B cell (primary cell): ENCODE measurements around the gene HDAC6. TPM values are rescaled to one million over a fixed set of nuclear protein-coding genes. Genes with fewer than 3 reads are reported as not detected.

Source experiments
- ATAC-seq: fragments of 200-7000 bp; cut with Tn5 transposase; one replicate; pipeline ENCODE4 v1.10.0; 2021; ENCODE audit warnings: low read depth, mild to moderate bottlenecking, moderate number of reproducible peaks, moderate library complexity
- CTCF ChIA-PET: fragments of 350-600 bp; sonication (Branson Sonifier 250); formaldehyde crosslinking; loops from one replicate; lab custom pipeline; 2021; ENCODE audit warnings: antibody characterized with exemption, inconsistent platforms; lab: Charles Lee
- POLR2A ChIA-PET: fragments of 350-600 bp; sonication (Branson Sonifier 250); formaldehyde crosslinking; loops from one replicate; lab custom pipeline; 2021; ENCODE audit warnings: antibody characterized with exemption; lab: Charles Lee
- DNase-seq: peaks from one replicate; pipeline ENCODE4 v3.0.0; 2013
- H2AFZ ChIP-seq: 2 replicates; pipeline ENCODE4 v1.6.1; 2012; ENCODE audit warnings: mild to moderate bottlenecking, low read depth, low read length; ENCODE audit not compliant: insufficient read depth, poor library complexity, severe bottlenecking
- H3K27ac ChIP-seq, 2 donors: 1 replicate in 1 of 2; 2 replicates in 1 of 2; pipeline ENCODE4 v1.5.1; 2012 to 2013; ENCODE audit warnings: low read length in 2 of 2, mild to moderate bottlenecking in 2 of 2, moderate library complexity in 1 of 2
- H3K27me3 ChIP-seq, 4 experiments: fragments of 200-600 bp in 1 of 4; sonication (generic) in 1 of 4; replicated peaks in 1 of 4; 1 replicate in 2 of 4; 2 replicates in 2 of 4; pipeline versions ENCODE4 v1.6.1 to v1.7.0; 2013 to 2016; ENCODE audit warnings: low read length in 3 of 4, mild to moderate bottlenecking in 2 of 4, mixed read lengths in 1 of 4, moderate library complexity in 1 of 4; ENCODE audit not compliant: insufficient read depth in 4 of 4, control insufficient read depth in 3 of 4; ENCODE audit errors: control extremely low read depth in 1 of 4
- H3K36me3 ChIP-seq, 2 experiments: replicated peaks in 1 of 2; 1 replicate in 1 of 2; 2 replicates in 1 of 2; pipeline versions ENCODE4 v1.6.1 to v1.7.1; 2013; ENCODE audit warnings: low read length in 1 of 2; ENCODE audit not compliant: insufficient read depth in 2 of 2, control insufficient read depth in 1 of 2; ENCODE audit errors: control extremely low read depth in 1 of 2, extremely low read depth in 1 of 2
- H3K4me1 ChIP-seq, 2 donors: fragments of 200-600 bp in 1 of 2; sonication (generic) in 1 of 2; 1 replicate in 1 of 2; 2 replicates in 1 of 2; pipeline versions ENCODE4 v1.5.1 to v1.6.1; 2013 to 2017; ENCODE audit warnings: low read length in 2 of 2; ENCODE audit not compliant: control insufficient read depth in 2 of 2, insufficient read depth in 2 of 2
- H3K4me2 ChIP-seq: replicated peaks from 2 replicates; pipeline ENCODE3; 2012; ENCODE audit warnings: mild to moderate bottlenecking, low read depth, low read length; ENCODE audit not compliant: poor library complexity, severe bottlenecking
- H3K4me3 ChIP-seq, 5 experiments: fragments of 200-600 bp in 1 of 5; sonication (generic) in 1 of 5; 1 replicate in 3 of 5; 2 replicates in 2 of 5; pipeline versions ENCODE4 v1.5.1 to v1.7.0; 2011 to 2016; ENCODE audit warnings: low read length in 4 of 5, mild to moderate bottlenecking in 4 of 5, low read depth in 2 of 5, control low read depth in 1 of 5, moderate library complexity in 1 of 5; ENCODE audit not compliant: insufficient read depth in 1 of 5; ENCODE audit errors: control extremely low read depth in 1 of 5, extremely low read depth in 1 of 5
- H3K79me2 ChIP-seq: fragments of 200-600 bp; sonication (generic); one replicate; pipeline ENCODE4 v1.6.0; 2016; ENCODE audit warnings: low read length; ENCODE audit not compliant: control insufficient read depth, insufficient read depth
- H3K9ac ChIP-seq: fragments of 200-600 bp; sonication (generic); 2 replicates; pipeline ENCODE4 v1.6.1; 2017; ENCODE audit warnings: mild to moderate bottlenecking, low read length, moderate library complexity
- H3K9me3 ChIP-seq, 3 donors: one replicate each; pipeline versions ENCODE4 v1.6.1 to v1.7.1; 2013; ENCODE audit warnings: low read length in 2 of 3; ENCODE audit not compliant: control insufficient read depth in 2 of 3, insufficient read depth in 1 of 3; ENCODE audit errors: control extremely low read depth in 1 of 3
- H4K20me1 ChIP-seq: 2 replicates; pipeline ENCODE4 v1.6.0; 2012; ENCODE audit warnings: mild to moderate bottlenecking, low read length; ENCODE audit not compliant: insufficient read depth, control insufficient read depth, poor library complexity, severe bottlenecking
- H3K27ac Mint-ChIP-seq: one replicate; pipeline ENCODE4 v1.8.0; 2021; ENCODE audit warnings: mixed read lengths
- H3K27me3 Mint-ChIP-seq: one replicate; pipeline ENCODE4 v1.8.0; 2021; ENCODE audit warnings: mixed read lengths
- H3K4me1 Mint-ChIP-seq: one replicate; pipeline ENCODE4 v1.8.0; 2021; ENCODE audit warnings: mixed read lengths
- H3K4me3 Mint-ChIP-seq: one replicate; pipeline ENCODE4 v1.8.0; 2021; ENCODE audit warnings: mixed read lengths
- H3K9me3 Mint-ChIP-seq: one replicate; pipeline ENCODE4 v1.8.0; 2022; ENCODE audit warnings: mixed read lengths; ENCODE audit not compliant: insufficient read depth
- CTCF ChIP-seq: fragments of 200-600 bp; IDR thresholded peaks from one replicate; pipeline ENCODE4 v1.8.0; 2022; ENCODE audit warnings: antibody characterized with exemption, mild to moderate bottlenecking
- EZH2 ChIP-seq: IDR thresholded peaks from 2 replicates; pipeline ENCODE4 v1.6.1; 2012; ENCODE audit warnings: borderline replicate concordance, low read depth, mild to moderate bottlenecking, moderate library complexity, low read length; ENCODE audit not compliant: insufficient read depth, poor library complexity, severe bottlenecking
- WGBS: methylation state at CpG from one replicate; pipeline ENCODE4 v1.1.5; 2013; ENCODE audit warnings: missing lambda C conversion rate; ENCODE audit not compliant: insufficient coverage; 5-methylcytosine and 5-hydroxymethylcytosine counted together
- intact Hi-C: fragments of 100-400 bp; cut with micrococcal nuclease; formaldehyde crosslinking; loops from one replicate; pipeline ENCODE4 v1.10.0; 2022
- polyA plus RNA-seq: library from polyadenylated mRNA; depleted of rRNA; stranded (reverse); fragments of >200 nt; gene quantifications from 2 replicates; pipeline ENCODE4 v1.2.3, GENCODE V29; 2012
- total RNA-seq, 2 donors: library from RNA; stranded (reverse); fragments of 120-200 nt in 1 of 2; gene quantifications; 1 replicate in 1 of 2; 2 replicates in 1 of 2; pipeline versions ENCODE4 v1.2.3 to v1.2.4, GENCODE V29; 2013 to 2022

HDAC6 gene
- total and polyA plus RNA-seq, 2 donors (not counting 1 experiment from before 2014, with no cell fraction given) = 125 to 168 TPM

DNA sequence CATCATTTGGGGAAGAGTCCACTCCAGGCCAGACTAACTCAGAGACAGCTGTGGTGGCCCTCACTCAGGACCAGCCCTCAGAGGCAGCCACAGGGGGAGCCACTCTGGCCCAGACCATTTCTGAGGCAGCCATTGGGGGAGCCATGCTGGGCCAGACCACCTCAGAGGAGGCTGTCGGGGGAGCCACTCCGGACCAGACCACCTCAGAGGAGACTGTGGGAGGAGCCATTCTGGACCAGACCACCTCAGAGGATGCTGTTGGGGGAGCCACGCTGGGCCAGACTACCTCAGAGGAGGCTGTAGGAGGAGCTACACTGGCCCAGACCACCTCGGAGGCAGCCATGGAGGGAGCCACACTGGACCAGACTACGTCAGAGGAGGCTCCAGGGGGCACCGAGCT lies 21.2 kb downstream of the HDAC6 start:
- peaks cover 6% of the 10 kb centered on the region for H3K27me3 Mint-ChIP-seq
- no peak overlapping the region for H3K27ac Mint-ChIP-seq
- peaks cover 0 to 11% (median 0%) of the 10 kb centered on the region in 3 donors for H3K9me3 ChIP-seq
- H3K9me3 Mint-ChIP-seq = no peaks in the 10 kb centered on the region
- H3K4me2 ChIP-seq = no peak overlapping the region
- H3K4me1 Mint-ChIP-seq = peaks cover 7% of the 10 kb centered on the region
- H4K20me1 ChIP-seq = no peaks in the 10 kb centered on the region
- H3K4me1 ChIP-seq = peaks cover 0 to 6% of the 10 kb centered on the region in 2 donors
- ATAC-seq (no peak), DNase-seq (no peak)
- peaks cover 0 to 7% of the 10 kb centered on the region in 2 experiments for H3K36me3 ChIP-seq
- no peak overlapping the region for H3K4me3 Mint-ChIP-seq
- no peak overlapping the region for H3K4me3 ChIP-seq
- intact Hi-C loops = no loop called here
- H2AFZ ChIP-seq = no peak overlapping the region
- H3K79me2 ChIP-seq = no peaks in the 10 kb centered on the region
- TF ChIP-seq EZH2 (no peak), CTCF (no peak)
- no peak overlapping the region for H3K9ac ChIP-seq
- peaks cover 0 to 9% (median 3%) of the 10 kb centered on the region in 4 experiments for H3K27me3 ChIP-seq
- 92% methylated on average over 3 of the region's 6 CpGs for WGBS
- POLR2A ChIA-PET = no interaction called here
- CTCF ChIA-PET = no interaction called here
- H3K27ac ChIP-seq = no peak overlapping the region

DNA sequence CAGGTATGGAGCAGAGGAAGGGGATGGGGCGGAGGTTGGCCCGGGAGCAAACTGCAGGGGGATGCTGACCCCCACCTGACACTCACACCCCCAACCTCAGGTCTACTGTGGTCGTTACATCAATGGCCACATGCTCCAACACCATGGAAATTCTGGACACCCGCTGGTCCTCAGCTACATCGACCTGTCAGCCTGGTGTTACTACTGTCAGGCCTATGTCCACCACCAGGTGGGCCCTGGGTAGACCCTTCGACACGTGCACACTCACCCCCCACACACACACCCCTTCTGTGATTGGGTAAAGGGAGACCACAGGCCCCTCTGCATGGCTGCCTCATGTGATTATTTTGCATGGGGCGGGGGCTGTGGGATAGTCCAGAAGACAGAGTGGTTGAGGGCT lies 22.2 kb downstream of the HDAC6 start:
- ChIA-PET POLR2A (no interaction called here), CTCF (no interaction called here)
- peaks cover 7% of the 10 kb centered on the region for H3K4me1 Mint-ChIP-seq
- H3K4me3 Mint-ChIP-seq = no peak overlapping the region
- no peak for ATAC-seq
- Histone ChIP-seq H3K4me2 (no peak overlapping the region), H3K4me1 (peaks cover 0 to 6% of the 10 kb centered on the region in 2 donors), H3K27me3 (peaks cover 0 to 9% (median 3%) of the 10 kb centered on the region in 4 experiments), H3K9ac (no peak overlapping the region), H2AFZ (no peak overlapping the region), H3K79me2 (no peaks in the 10 kb centered on the region), H4K20me1 (no peaks in the 10 kb centered on the region), H3K36me3 (peaks cover 0 to 7% of the 10 kb centered on the region in 2 experiments), H3K9me3 (peaks cover 0 to 11% (median 0%) of the 10 kb centered on the region in 3 donors), H3K4me3 (no peak overlapping the region), H3K27ac (no peak overlapping the region)
- intact Hi-C loops = no loop called here
- TF ChIP-seq EZH2 (no peak), CTCF (no peak)
- WGBS = no CpG with 5 or more reads among the region's 8 CpGs
- no peak for DNase-seq
- H3K9me3 Mint-ChIP-seq = no peaks in the 10 kb centered on the region
- peaks cover 12% of the 10 kb centered on the region for H3K27me3 Mint-ChIP-seq
- H3K27ac Mint-ChIP-seq = no peak overlapping the region
